GM12801 (cell line): ENCODE measurements around the gene GNB5.

Experiments used
- CTCF ChIP-seq: IDR thresholded peaks from one replicate; pipeline ENCODE4 v1.5.1; 2011; ENCODE audit warnings: control low read depth; ENCODE audit not compliant: insufficient read length; ENCODE audit errors: extremely low read depth

The GNB5 gene

GRCh38 chr15:52230073-52230472 lies 38.9 kb upstream of the GNB5 start:
- TF ChIP-seq CTCF: no peak

- no peak for TF ChIP-seq CTCF
Observed at GRCh38 chr15:52228921-52229320, 37.7 kb upstream of the GNB5 start.

DNA sequence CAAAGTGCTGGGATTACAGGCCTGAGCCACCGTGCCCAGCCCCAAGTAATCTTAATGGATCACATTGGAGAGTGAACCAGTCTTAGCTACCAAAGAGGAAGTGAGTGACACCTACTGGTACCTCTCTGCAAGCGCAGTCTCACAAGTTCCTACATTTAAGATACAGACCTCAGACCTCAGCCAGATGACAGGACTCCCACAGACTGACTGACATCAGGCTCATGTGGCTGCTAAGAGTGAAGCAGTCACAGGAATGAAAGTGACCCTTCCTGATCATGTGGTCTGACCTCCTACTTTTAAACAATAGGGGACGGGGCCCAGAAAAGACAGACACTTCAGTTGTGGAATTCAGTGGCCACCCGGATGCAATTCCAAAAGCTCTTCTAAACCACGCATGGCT lies 36.3 kb upstream of the GNB5 start:
- TF ChIP-seq CTCF: no peak

DNA sequence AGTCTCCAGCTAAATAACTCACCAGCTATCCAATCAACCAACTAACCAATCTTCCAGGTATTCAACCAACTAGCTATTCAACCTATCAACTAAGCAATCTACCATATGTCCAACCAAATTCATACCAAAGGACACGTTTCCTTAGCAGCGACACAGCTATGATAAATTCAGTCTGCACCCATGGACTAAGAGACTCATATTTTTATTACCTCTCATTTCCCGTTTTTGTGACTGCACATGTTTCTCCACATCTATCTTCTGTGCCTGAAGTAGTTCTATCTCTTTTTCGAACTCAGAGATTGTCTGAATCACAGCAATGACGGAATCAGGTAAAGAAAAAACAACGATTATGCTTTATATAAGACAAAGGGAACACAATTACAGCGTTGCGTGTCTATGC lies 34.0 kb upstream of the GNB5 start:
- TF ChIP-seq CTCF: no peak

GRCh38 chr15:52224211-52224610 lies 33.0 kb upstream of the GNB5 start:
- TF ChIP-seq CTCF: no peak

- no peak for TF ChIP-seq CTCF
Observed at GRCh38 chr15:52221730-52222129, 30.5 kb upstream of the GNB5 start.

- no peak for TF ChIP-seq CTCF
Observed at GRCh38 chr15:52220937-52221660, 29.9 kb upstream of the GNB5 start.
